Right cardiac atrium (tissue), 5 donors: ENCODE data around the gene ITGB7. TPM values are rescaled to one million over a fixed set of nuclear protein-coding genes. Genes with fewer than 3 reads are reported as not detected.

Source experiments
- ATAC-seq, 2 donors: fragments of 200-7000 bp; cut with Tn5 transposase; one replicate each; pipeline versions ENCODE4 v1.8.0 to v1.9.1; 2020; ENCODE audit warnings: moderate library complexity in 2 of 2, mild to moderate bottlenecking in 1 of 2
- DNase-seq, 3 donors: peaks; one replicate each; pipeline ENCODE4 v3.0.0-alpha.2; 2020
- H3K27ac ChIP-seq: one replicate; pipeline ENCODE4 v1.5.1; 2013; ENCODE audit warnings: mild to moderate bottlenecking, low read length, control low read depth, moderate library complexity
- H3K27me3 ChIP-seq: one replicate; pipeline ENCODE4 v1.6.1; 2013; ENCODE audit not compliant: control insufficient read depth, insufficient read depth
- H3K4me1 ChIP-seq: one replicate; pipeline ENCODE4 v1.6.1; 2013; ENCODE audit warnings: low read length; ENCODE audit not compliant: control insufficient read depth, insufficient read depth
- H3K4me3 ChIP-seq: one replicate; pipeline ENCODE4 v1.5.1; 2013; ENCODE audit warnings: low read length, control low read depth
- H3K9me3 ChIP-seq: one replicate; pipeline ENCODE4 v1.6.1; 2013; ENCODE audit warnings: low read length; ENCODE audit not compliant: control insufficient read depth
- WGBS: extraction: QIAGEN DNeasy Blood & Tissue Kit; methylation state at CpG from one replicate; pipeline ENCODE4 v1.1.7; 2013; 5-methylcytosine and 5-hydroxymethylcytosine counted together
- intact Hi-C, 4 donors: fragments of 100-400 bp; cut with DNase I; formaldehyde crosslinking; loops; one replicate each; pipeline versions ENCODE4 v1.11.0 to v1.14.0; 2022 to 2023
- long read RNA-seq, 4 donors: library from polyadenylated mRNA; unstranded; transcript quantifications; one replicate each; pipeline ENCODE4 v2.0.0, GENCODE V29; 2020 to 2021
- polyA plus RNA-seq: library from polyadenylated mRNA; stranded (reverse); fragments of 200-250 nt; gene quantifications from one replicate; pipeline ENCODE4 v1.2.3, GENCODE V29; 2013
- total RNA-seq, 4 donors: library from RNA; stranded (reverse); fragmentation: NEBNext Ultra II Directional; extraction: Animal tissue kit (Norgen Biotek cat#: 25700); gene quantifications; one replicate each; pipeline ENCODE4 v1.2.1, GENCODE V29; 2021
- donor health status: healthy with polysubstance abuse.
- donor health status: DM: no; HTN: yes; CAD: no.
- donor health status: DM: no; HTN: no; CAD: no.
- donor health status: DM: no; HTN: yes; CAD: no; lungs with severe emphysema.
- donor health status: DM: yes; HTN: yes; CAD: no.

ITGB7 gene
- total RNA-seq (1 to 10 TPM in 2 of 4 donors, under 1 TPM in 2; 0.88 to 2.8 (median 1.3) TPM), polyA plus RNA-seq (0.45 TPM)
- long read RNA-seq, donor 1, partial matches to known transcripts = 0 of 2 reads
- long read RNA-seq, donor 1, other reads (novel, unspliced or antisense) = 2 of 2 reads
- long read RNA-seq, donor 2 = 0 reads
- long read RNA-seq, donor 3, partial matches to known transcripts = 0 of 2 reads
- long read RNA-seq, donor 3, other reads (novel, unspliced or antisense) = 2 of 2 reads
- long read RNA-seq, donor 4 = 0 reads

- no peak for ATAC-seq
- no peak within 1 kb of the TSS for H3K4me3 ChIP-seq
- intact Hi-C loops = no loop called here
Observed at GRCh38 chr12:53207042-53207441, at the start of gene ITGB7. Gene ITGB7 (minus strand): TSS chr12:53207251. CDS start chr12:53200443, 6,808 bp downstream.

GRCh38 chr12:53255996-53256395 lies 48.9 kb upstream of the ITGB7 start:
- Histone ChIP-seq H3K27ac (no peak overlapping the region), H3K9me3 (no peaks in the 10 kb centered on the region), H3K4me1 (peaks cover under 1% of the 10 kb centered on the region), H3K27me3 (no peaks in the 10 kb centered on the region), H3K4me3 (no peak overlapping the region)
- 80% methylated on average over 3 of the region's 3 CpGs for WGBS
- intact Hi-C loops = no loop called here
- ATAC-seq = no peak
- no peak for DNase-seq

More at GRCh38 chr12:53207042-53207441, at the start of gene ITGB7:
- H3K27me3 ChIP-seq = no peaks in the 10 kb centered on the region
- H3K4me1 ChIP-seq = peaks cover 7% of the 10 kb centered on the region
- 58% methylated on average over 5 of the region's 5 CpGs for WGBS
- peak in 1 of 3 donors; percentile 39 for DNase-seq
- no peak within 1 kb of the TSS for H3K27ac ChIP-seq
- H3K9me3 ChIP-seq = no peaks in the 10 kb centered on the region

GRCh38 chr12:53254816-53255545 lies 47.9 kb upstream of the ITGB7 start:
- ATAC-seq (no peak), DNase-seq (no peak)
- intact Hi-C loops = loop anchor here in 2 of 4 donors (5.0 kb wide), 2 partner anchors 38 to 43 kb away; no protein-coding TSS in a partner anchor
- 86% methylated on average over 1 of the region's 1 CpG for WGBS
- Histone ChIP-seq H3K27me3 (no peaks in the 10 kb centered on the region), H3K4me1 (peaks cover 2% of the 10 kb centered on the region), H3K9me3 (no peaks in the 10 kb centered on the region), H3K4me3 (no peak overlapping the region), H3K27ac (no peak overlapping the region)

- no peaks in the 10 kb centered on the region for H3K9me3 ChIP-seq
- intact Hi-C loops = loop anchor here in 2 of 4 donors (5.0 kb wide), 2 partner anchors 36 to 41 kb away; no protein-coding TSS in a partner anchor
- DNase-seq = peak in 1 of 3 donors; percentile 45
- no peak overlapping the region for H3K4me3 ChIP-seq
- WGBS = 92% methylated on average over 13 of the region's 13 CpGs
- H3K27me3 ChIP-seq = no peaks in the 10 kb centered on the region
- peaks cover 2% of the 10 kb centered on the region for H3K4me1 ChIP-seq
- ATAC-seq = no peak
- no peak overlapping the region for H3K27ac ChIP-seq
Observed at GRCh38 chr12:53253298-53253697, 46.2 kb upstream of the ITGB7 start.

- H3K4me3 ChIP-seq = peak overlapping the region; percentile 63
- DNase-seq (peak; percentile 37 to 74 (median 67)), ATAC-seq (peak; percentile 22 to 23)
- no peaks in the 10 kb centered on the region for H3K9me3 ChIP-seq
- peak overlapping the region; percentile 66 for H3K27ac ChIP-seq
- intact Hi-C loops = loop anchor here in 2 of 4 donors (5.0 kb wide), 2 partner anchors 35 to 40 kb away; no protein-coding TSS in a partner anchor
- 8% methylated on average over 19 of the region's 19 CpGs for WGBS
- H3K4me1 ChIP-seq = peaks cover 2% of the 10 kb centered on the region
- no peaks in the 10 kb centered on the region for H3K27me3 ChIP-seq
Observed at GRCh38 chr12:53252349-53252916, 45.4 kb upstream of the ITGB7 start.

- H3K9me3 ChIP-seq = no peaks in the 10 kb centered on the region
- ATAC-seq = peak; percentile 95 to 96
- intact Hi-C loops = loop anchor here in 2 of 4 donors (5.0 kb wide), 2 partner anchors 34 to 39 kb away; no protein-coding TSS in a partner anchor
- H3K27ac ChIP-seq = peak overlapping the region; percentile 96
- peaks cover 2% of the 10 kb centered on the region for H3K4me1 ChIP-seq
- WGBS = under 1% methylated on average over 51 of the region's 51 CpGs
- H3K4me3 ChIP-seq = peak overlapping the region; percentile 63
- H3K27me3 ChIP-seq = no peaks in the 10 kb centered on the region
- peak; percentile 86 to 93 (median 93) for DNase-seq
Observed at GRCh38 chr12:53251477-53252348, 44.7 kb upstream of the ITGB7 start.

GRCh38 chr12:53245286-53245685 lies 38.2 kb upstream of the ITGB7 start:
- intact Hi-C loops = no loop called here
- Histone ChIP-seq H3K9me3 (no peaks in the 10 kb centered on the region), H3K4me1 (no peaks in the 10 kb centered on the region), H3K4me3 (no peak overlapping the region), H3K27ac (no peak overlapping the region), H3K27me3 (no peaks in the 10 kb centered on the region)
- ATAC-seq (no peak), DNase-seq (no peak)
- WGBS = 81% methylated on average over 3 of the region's 3 CpGs

GRCh38 chr12:53244337-53244736 lies 37.3 kb upstream of the ITGB7 start:
- 36% methylated on average over 1 of the region's 1 CpG for WGBS
- DNase-seq (no peak), ATAC-seq (no peak)
- no peaks in the 10 kb centered on the region for H3K27me3 ChIP-seq
- no peaks in the 10 kb centered on the region for H3K9me3 ChIP-seq
- H3K4me1 ChIP-seq = no peaks in the 10 kb centered on the region
- H3K27ac ChIP-seq = no peak overlapping the region
- H3K4me3 ChIP-seq = no peak overlapping the region
- intact Hi-C loops = no loop called here

GRCh38 chr12:53241623-53242412 lies 34.8 kb upstream of the ITGB7 start:
- DNase-seq (no peak), ATAC-seq (peak; percentile 30 to 36)
- Histone ChIP-seq H3K4me3 (no peak overlapping the region), H3K9me3 (no peaks in the 10 kb centered on the region), H3K27me3 (no peaks in the 10 kb centered on the region), H3K4me1 (no peaks in the 10 kb centered on the region), H3K27ac (no peak overlapping the region)
- intact Hi-C loops = no loop called here
- 69% methylated on average over 11 of the region's 11 CpGs for WGBS
